Immature natural killer cell (primary cell): Measurements from ENCODE around the gene PTPN12. TPM values are rescaled to one million over a fixed set of nuclear protein-coding genes. Genes with fewer than 3 reads are reported as not detected.

Experiments
- DNase-seq, 3 donors: peaks; one replicate each; pipeline ENCODE4 v3.0.0; 2022; ENCODE audit warnings: mixed read lengths in 1 of 3
- H3K27ac Mint-ChIP-seq, 6 donors: one replicate each; pipeline ENCODE4 v1.8.0; 2020; ENCODE audit warnings: mixed read lengths in 6 of 6, mild to moderate bottlenecking in 5 of 6, inconsistent platforms in 4 of 6, moderate library complexity in 3 of 6
- H3K27me3 Mint-ChIP-seq, 3 donors: one replicate each; pipeline ENCODE4 v1.8.0; 2020 to 2021; ENCODE audit warnings: low read depth in 3 of 3, mild to moderate bottlenecking in 3 of 3, mixed read lengths in 3 of 3, moderate library complexity in 3 of 3, inconsistent platforms in 1 of 3
- H3K36me3 Mint-ChIP-seq, 3 donors: one replicate each; pipeline ENCODE4 v1.8.0; 2020; ENCODE audit warnings: mixed read lengths in 3 of 3, inconsistent platforms in 2 of 3, mild to moderate bottlenecking in 2 of 3
- H3K4me1 Mint-ChIP-seq, 2 donors: one replicate each; pipeline ENCODE4 v1.8.0; 2020; ENCODE audit warnings: inconsistent platforms in 2 of 2, mild to moderate bottlenecking in 2 of 2, mixed read lengths in 2 of 2, moderate library complexity in 1 of 2
- H3K4me3 Mint-ChIP-seq, 5 donors: one replicate each; pipeline ENCODE4 v1.8.0; 2020; ENCODE audit warnings: mild to moderate bottlenecking in 5 of 5, mixed read lengths in 5 of 5, inconsistent platforms in 3 of 5, moderate library complexity in 3 of 5
- H3K9me3 Mint-ChIP-seq, 6 donors: one replicate each; pipeline ENCODE4 v1.8.0; 2020; ENCODE audit warnings: mild to moderate bottlenecking in 6 of 6, mixed read lengths in 6 of 6, inconsistent platforms in 4 of 6, moderate library complexity in 3 of 6
- polyA plus RNA-seq, 3 donors: library from polyadenylated mRNA; unstranded; fragments of 300-500 nt; fragmentation: Illumina TruSeq; gene quantifications; one replicate each; pipeline ENCODE4 v1.2.3, GENCODE V29; 2021

Gene PTPN12
- polyA plus RNA-seq, 3 donors from 2014 or later = 26.4 to 52.7 (median 44.4) TPM

GRCh38 chr7:77543910-77544309 lies 6.8 kb downstream of the PTPN12 start:
- Mint-ChIP-seq H3K4me1 (peaks cover 92 to 96% of the 10 kb centered on the region in 2 donors), H3K27ac (peak overlapping the region; percentile 70 to 97 (median 90)), H3K4me3 (peak overlapping the region; percentile 47 to 75 (median 66)), H3K9me3 (no peaks in the 10 kb centered on the region), H3K36me3 (peaks cover 0 to 4% (median 0%) of the 10 kb centered on the region in 3 donors), H3K27me3 (peaks cover 0 to 8% (median 4%) of the 10 kb centered on the region in 3 donors)
- DNase-seq = peak; percentile 37 to 46 (median 41)

- Mint-ChIP-seq H3K4me3 (peak overlapping the region; percentile 47 to 75 (median 57)), H3K27ac (peak overlapping the region; percentile 70 to 97 (median 90)), H3K9me3 (no peaks in the 10 kb centered on the region), H3K27me3 (peaks cover 0 to 7% (median 4%) of the 10 kb centered on the region in 3 donors), H3K36me3 (peaks cover 0 to 4% (median 0%) of the 10 kb centered on the region in 3 donors), H3K4me1 (peaks cover 92 to 96% of the 10 kb centered on the region in 2 donors)
- no peak for DNase-seq
Measured at GRCh38 chr7:77544518-77544917, 7.4 kb downstream of the PTPN12 start.

- Mint-ChIP-seq H3K9me3 (no peaks in the 10 kb centered on the region), H3K4me1 (peaks cover 85 to 96% of the 10 kb centered on the region in 2 donors), H3K36me3 (peaks cover 3 to 10% (median 4%) of the 10 kb centered on the region in 3 donors), H3K27me3 (peaks cover 0 to 8% (median 0%) of the 10 kb centered on the region in 3 donors), H3K27ac (peak overlapping the region; percentile 70 to 97 (median 94)), H3K4me3 (peak overlapping the region; percentile 63 to 76 (median 72))
- peak; percentile 75 to 77 (median 76) for DNase-seq
Measured at GRCh38 chr7:77548206-77548605, 11.1 kb downstream of the PTPN12 start.

- peaks cover 0 to 6% (median 0%) of the 10 kb centered on the region in 3 donors for H3K27me3 Mint-ChIP-seq
- DNase-seq = no peak
- peak overlapping the region; percentile 70 to 97 (median 94) for H3K27ac Mint-ChIP-seq
- peaks cover 10 to 18% (median 10%) of the 10 kb centered on the region in 3 donors for H3K36me3 Mint-ChIP-seq
- H3K9me3 Mint-ChIP-seq = no peaks in the 10 kb centered on the region
- peak overlapping the region; percentile 63 to 76 (median 72) for H3K4me3 Mint-ChIP-seq
- H3K4me1 Mint-ChIP-seq = peaks cover 85 to 96% of the 10 kb centered on the region in 2 donors
Measured at GRCh38 chr7:77549106-77549870, 12.2 kb downstream of the PTPN12 start.

GRCh38 chr7:77550586-77550985 lies 13.5 kb downstream of the PTPN12 start:
- DNase-seq = no peak
- Mint-ChIP-seq H3K27me3 (peaks cover 0 to 6% (median 0%) of the 10 kb centered on the region in 3 donors), H3K4me3 (peak overlapping the region in 3 of 5 donors; percentile 34 to 41 (median 36)), H3K4me1 (peaks cover 88 to 97% of the 10 kb centered on the region in 2 donors), H3K27ac (peak overlapping the region; percentile 70 to 91 (median 86)), H3K36me3 (peaks cover 19 to 25% (median 21%) of the 10 kb centered on the region in 3 donors), H3K9me3 (no peaks in the 10 kb centered on the region)

- H3K27ac Mint-ChIP-seq = peak overlapping the region; percentile 70 to 90 (median 86)
- peaks cover 85 to 98% of the 10 kb centered on the region in 2 donors for H3K4me1 Mint-ChIP-seq
- peaks cover 25 to 33% (median 32%) of the 10 kb centered on the region in 3 donors for H3K36me3 Mint-ChIP-seq
- peaks cover 0 to 3% (median 0%) of the 10 kb centered on the region in 3 donors for H3K27me3 Mint-ChIP-seq
- H3K9me3 Mint-ChIP-seq = no peaks in the 10 kb centered on the region
- peak overlapping the region in 4 of 5 donors; percentile 29 to 69 (median 44) for H3K4me3 Mint-ChIP-seq
- DNase-seq = no peak
Measured at GRCh38 chr7:77553123-77553522, 16.0 kb downstream of the PTPN12 start.

GRCh38 chr7:77558284-77558967 lies 21.3 kb downstream of the PTPN12 start:
- Mint-ChIP-seq H3K36me3 (peaks cover 20 to 26% (median 24%) of the 10 kb centered on the region in 3 donors), H3K27me3 (peaks cover 0 to 8% (median 0%) of the 10 kb centered on the region in 3 donors), H3K4me3 (peak overlapping the region in 4 of 5 donors; percentile 14 to 49 (median 41)), H3K4me1 (peaks cover 93 to 96% of the 10 kb centered on the region in 2 donors), H3K27ac (peak overlapping the region; percentile 87 to 97 (median 90)), H3K9me3 (no peaks in the 10 kb centered on the region)
- no peak for DNase-seq

GRCh38 chr7:77561352-77561751 lies 24.3 kb downstream of the PTPN12 start:
- Mint-ChIP-seq H3K27ac (peak overlapping the region; percentile 88 to 97 (median 95)), H3K4me3 (peak overlapping the region; percentile 76 to 89 (median 80)), H3K36me3 (peaks cover 4 to 9% (median 7%) of the 10 kb centered on the region in 3 donors), H3K9me3 (no peaks in the 10 kb centered on the region), H3K27me3 (peaks cover 0 to 10% (median 0%) of the 10 kb centered on the region in 3 donors), H3K4me1 (peaks cover 92 to 95% of the 10 kb centered on the region in 2 donors)
- DNase-seq = peak; percentile 63 to 74 (median 71)

GRCh38 chr7:77563275-77563674 lies 26.2 kb downstream of the PTPN12 start:
- H3K27ac Mint-ChIP-seq = peak overlapping the region; percentile 79 to 97 (median 90)
- no peaks in the 10 kb centered on the region for H3K9me3 Mint-ChIP-seq
- H3K4me3 Mint-ChIP-seq = peak overlapping the region; percentile 72 to 84 (median 77)
- DNase-seq = no peak
- peaks cover 0 to 10% (median 0%) of the 10 kb centered on the region in 3 donors for H3K27me3 Mint-ChIP-seq
- peaks cover 96 to 97% of the 10 kb centered on the region in 2 donors for H3K4me1 Mint-ChIP-seq
- no peaks in the 10 kb centered on the region for H3K36me3 Mint-ChIP-seq

- H3K36me3 Mint-ChIP-seq = no peaks in the 10 kb centered on the region
- no peaks in the 10 kb centered on the region for H3K9me3 Mint-ChIP-seq
- peaks cover 93 to 97% of the 10 kb centered on the region in 2 donors for H3K4me1 Mint-ChIP-seq
- peak; percentile 32 to 55 (median 46) for DNase-seq
- H3K27ac Mint-ChIP-seq = peak overlapping the region; percentile 73 to 92 (median 86)
- H3K27me3 Mint-ChIP-seq = peaks cover 0 to 8% (median 0%) of the 10 kb centered on the region in 3 donors
- H3K4me3 Mint-ChIP-seq = peak overlapping the region; percentile 64 to 90 (median 71)
Measured at GRCh38 chr7:77565917-77566316, 28.8 kb downstream of the PTPN12 start.

GRCh38 chr7:77566421-77566820 lies 29.3 kb downstream of the PTPN12 start:
- Mint-ChIP-seq H3K27me3 (peaks cover 0 to 3% (median 0%) of the 10 kb centered on the region in 3 donors), H3K9me3 (no peaks in the 10 kb centered on the region), H3K36me3 (no peaks in the 10 kb centered on the region), H3K4me1 (peaks cover 93 to 97% of the 10 kb centered on the region in 2 donors), H3K27ac (peak overlapping the region; percentile 73 to 92 (median 86)), H3K4me3 (peak overlapping the region; percentile 64 to 90 (median 71))
- no peak for DNase-seq

GRCh38 chr7:77569514-77570232 lies 32.6 kb downstream of the PTPN12 start:
- Mint-ChIP-seq H3K27ac (peak overlapping the region; percentile 61 to 90 (median 80)), H3K9me3 (no peaks in the 10 kb centered on the region), H3K4me3 (peak overlapping the region; percentile 19 to 60 (median 52))

More at GRCh38 chr7:77569514-77570232, 32.6 kb downstream of the PTPN12 start:
- no peak for DNase-seq
- H3K36me3 Mint-ChIP-seq = peaks cover 4 to 23% (median 10%) of the 10 kb centered on the region in 3 donors
- H3K4me1 Mint-ChIP-seq = peaks cover 87 to 98% of the 10 kb centered on the region in 2 donors
- H3K27me3 Mint-ChIP-seq = peaks cover 0 to 2% (median 0%) of the 10 kb centered on the region in 3 donors
